Measurements from ENCODE around the gene SCLT1. TPM values are rescaled to one million over a fixed set of nuclear protein-coding genes. Genes with fewer than 3 reads are reported as not detected.

The SCLT1 gene
- polyA plus RNA-seq, 1 donor (not counting 4 experiments of a cell fraction or from before 2014, with no cell fraction given) = 5.8 TPM

DNA sequence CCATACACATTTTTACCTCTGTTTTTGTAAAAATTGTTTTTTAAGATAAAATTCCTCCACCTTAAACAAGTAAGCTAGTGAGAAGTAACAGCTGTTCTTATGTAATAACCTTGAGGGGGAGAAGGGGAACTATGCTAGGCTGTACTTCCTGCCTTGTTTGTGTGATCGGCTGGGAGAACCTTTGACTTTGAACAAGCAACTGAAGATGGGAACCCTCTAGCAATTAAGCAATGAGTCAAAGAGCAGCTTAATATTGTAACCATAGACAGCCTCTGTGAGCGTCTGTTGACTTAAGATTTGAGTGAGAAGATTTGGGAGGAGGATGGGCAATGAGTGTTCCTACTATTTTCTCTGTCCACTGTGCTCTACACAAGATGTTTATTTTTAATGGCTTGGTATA is 135.1 kb downstream of the SCLT1 start:
- no peak overlapping the region for H2AFZ ChIP-seq (ENCODE audit: control insufficient read depth, low read length)
- H3K27ac ChIP-seq (ENCODE audit: control insufficient read depth, insufficient read depth, low read length) = no peak overlapping the region
- no peak overlapping the region for H3K4me3 ChIP-seq (ENCODE audit: control insufficient read depth in 2 of 3, extremely low read depth in 1 of 3, insufficient read depth in 2 of 3, low read depth in 1 of 3, low read length in 3 of 3)
- no peak for DNase-seq (ENCODE audit: low read depth, low spot score)
- TF ChIP-seq, protein P1, sequence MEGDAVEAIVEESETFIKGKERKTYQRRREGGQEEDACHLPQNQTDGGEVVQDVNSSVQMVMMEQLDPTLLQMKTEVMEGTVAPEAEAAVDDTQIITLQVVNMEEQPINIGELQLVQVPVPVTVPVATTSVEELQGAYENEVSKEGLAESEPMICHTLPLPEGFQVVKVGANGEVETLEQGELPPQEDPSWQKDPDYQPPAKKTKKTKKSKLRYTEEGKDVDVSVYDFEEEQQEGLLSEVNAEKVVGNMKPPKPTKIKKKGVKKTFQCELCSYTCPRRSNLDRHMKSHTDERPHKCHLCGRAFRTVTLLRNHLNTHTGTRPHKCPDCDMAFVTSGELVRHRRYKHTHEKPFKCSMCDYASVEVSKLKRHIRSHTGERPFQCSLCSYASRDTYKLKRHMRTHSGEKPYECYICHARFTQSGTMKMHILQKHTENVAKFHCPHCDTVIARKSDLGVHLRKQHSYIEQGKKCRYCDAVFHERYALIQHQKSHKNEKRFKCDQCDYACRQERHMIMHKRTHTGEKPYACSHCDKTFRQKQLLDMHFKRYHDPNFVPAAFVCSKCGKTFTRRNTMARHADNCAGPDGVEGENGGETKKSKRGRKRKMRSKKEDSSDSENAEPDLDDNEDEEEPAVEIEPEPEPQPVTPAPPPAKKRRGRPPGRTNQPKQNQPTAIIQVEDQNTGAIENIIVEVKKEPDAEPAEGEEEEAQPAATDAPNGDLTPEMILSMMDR (optimal IDR thresholded peaks at IDR 0.05 in 1 of 3, IDR thresholded peaks at IDR 0.05 in 1 of 3, conservative IDR thresholded peaks at IDR 0.05 in 1 of 3; ENCODE audit: extremely low read depth in 1 of 3, insufficient read depth in 2 of 3, low read length in 3 of 3) = no peak
- no peak for TF ChIP-seq EZH2 (IDR thresholded peaks at IDR 0.05; ENCODE audit: low read length)
- H3K9me1 ChIP-seq (ENCODE audit: control insufficient read depth, extremely low read depth, insufficient read depth, low read length) = no peaks in the 10 kb centered on the region
- H4K20me1 ChIP-seq (ENCODE audit: control insufficient read depth, extremely low read depth, insufficient read depth, low read length) = no peaks in the 10 kb centered on the region
- H3K4me2 ChIP-seq (ENCODE audit: control insufficient read depth, extremely low read depth, insufficient read depth, low read depth, low read length) = no peak overlapping the region
- dilution Hi-C loops (cut with MboI; ENCODE audit: extremely low pct_ligation_motif_present, low sequenced_read_pairs) = no loop called here
- H3K9ac ChIP-seq (ENCODE audit: control insufficient read depth, extremely low read depth, insufficient read depth, low read length) = no peak overlapping the region
- no peaks in the 10 kb centered on the region for H3K27me3 ChIP-seq (ENCODE audit: control insufficient read depth, extremely low read depth, insufficient read depth, low read length)
- no peaks in the 10 kb centered on the region for H3K36me3 ChIP-seq (ENCODE audit: control insufficient read depth in 2 of 2, extremely low read depth in 1 of 2, insufficient read depth in 2 of 2, low read length in 2 of 2)
- no peaks in the 10 kb centered on the region for H3K79me2 ChIP-seq (ENCODE audit: control insufficient read depth, insufficient read depth, low read length)
- no peaks in the 10 kb centered on the region for H3K9me3 ChIP-seq (ENCODE audit: control insufficient read depth, low read depth, low read length)
- no peaks in the 10 kb centered on the region for H3K4me1 ChIP-seq (ENCODE audit: control insufficient read depth, extremely low read depth, insufficient read depth, low read length)
- FAIRE-seq = no peak

DNA sequence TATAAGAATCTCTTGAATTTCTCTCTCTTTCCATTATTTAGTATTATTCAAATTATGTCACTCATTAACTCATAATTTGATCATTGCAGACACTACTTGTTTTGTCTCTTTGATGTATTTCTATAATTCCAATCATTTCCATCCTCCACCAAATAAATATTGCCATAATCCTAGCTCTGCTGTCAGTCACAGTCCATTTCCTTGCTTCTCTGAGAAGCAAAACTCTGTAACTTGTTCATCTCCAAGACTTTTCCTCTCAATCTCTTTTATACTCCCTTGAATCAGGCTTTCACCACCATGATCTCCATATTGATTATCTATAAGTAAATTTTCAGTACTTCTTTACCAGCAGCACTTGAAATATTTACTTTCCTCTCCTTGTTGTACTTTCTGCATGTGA is 135.9 kb downstream of the SCLT1 start:
- H3K9me1 ChIP-seq (ENCODE audit: control insufficient read depth, extremely low read depth, insufficient read depth, low read length) = no peaks in the 10 kb centered on the region
- H3K36me3 ChIP-seq (ENCODE audit: control insufficient read depth in 2 of 2, extremely low read depth in 1 of 2, insufficient read depth in 2 of 2, low read length in 2 of 2) = no peaks in the 10 kb centered on the region
- no peak overlapping the region for H3K9ac ChIP-seq (ENCODE audit: control insufficient read depth, extremely low read depth, insufficient read depth, low read length)
- no peak for DNase-seq (ENCODE audit: low read depth, low spot score)
- H3K4me2 ChIP-seq (ENCODE audit: control insufficient read depth, extremely low read depth, insufficient read depth, low read depth, low read length) = no peak overlapping the region
- H3K27ac ChIP-seq (ENCODE audit: control insufficient read depth, insufficient read depth, low read length) = no peak overlapping the region
- no peak overlapping the region for H2AFZ ChIP-seq (ENCODE audit: control insufficient read depth, low read length)
- dilution Hi-C loops (cut with MboI; ENCODE audit: extremely low pct_ligation_motif_present, low sequenced_read_pairs) = no loop called here
- H4K20me1 ChIP-seq (ENCODE audit: control insufficient read depth, extremely low read depth, insufficient read depth, low read length) = no peaks in the 10 kb centered on the region
- FAIRE-seq = no peak
- H3K9me3 ChIP-seq (ENCODE audit: control insufficient read depth, low read depth, low read length) = no peaks in the 10 kb centered on the region
- no peaks in the 10 kb centered on the region for H3K79me2 ChIP-seq (ENCODE audit: control insufficient read depth, insufficient read depth, low read length)
- TF ChIP-seq, protein P1 (optimal IDR thresholded peaks at IDR 0.05 in 1 of 3, IDR thresholded peaks at IDR 0.05 in 1 of 3, conservative IDR thresholded peaks at IDR 0.05 in 1 of 3; ENCODE audit: extremely low read depth in 1 of 3, insufficient read depth in 2 of 3, low read length in 3 of 3) = no peak
- TF ChIP-seq EZH2 (IDR thresholded peaks at IDR 0.05; ENCODE audit: low read length) = no peak
- H3K27me3 ChIP-seq (ENCODE audit: control insufficient read depth, extremely low read depth, insufficient read depth, low read length) = no peaks in the 10 kb centered on the region
- no peaks in the 10 kb centered on the region for H3K4me1 ChIP-seq (ENCODE audit: control insufficient read depth, extremely low read depth, insufficient read depth, low read length)
- H3K4me3 ChIP-seq (ENCODE audit: control insufficient read depth in 2 of 3, extremely low read depth in 1 of 3, insufficient read depth in 2 of 3, low read depth in 1 of 3, low read length in 3 of 3) = no peak overlapping the region

Data from keratinocyte (primary cell).